NCI-H345 treated with DMSO at 0.1 percent for 48 hours (cell line): ENCODE data around the gene OAS1.
"Not testable (repeated sequence)": the region's sequence is repeated elsewhere in the genome, so short reads cannot be mapped to it uniquely, and the experiment has no call there.

Experiments used
- DNase-seq: peaks from one replicate; lab custom pipeline; 2025; ENCODE audit not compliant: unreplicated experiment; lab: John Stamatoyannopoulos, UW

The OAS1 gene

GRCh38 chr12:112936927-112937326, 30.2 kb downstream of the OAS1 start:
- no peak for DNase-seq

GRCh38 chr12:112937741-112938719, 31.3 kb downstream of the OAS1 start, which contains the start of gene OAS3:
TSS of gene OAS3 (plus strand) at chr12:112938474. CDS start at chr12:112938531, 57 bp downstream.
- DNase-seq, result no peak

GRCh38 chr12:112938751-112939150, 32.0 kb downstream of the OAS1 start:
- DNase-seq, result no peak

- DNase-seq, result no peak
Observed at GRCh38 chr12:112939761-112940381, 33.1 kb downstream of the OAS1 start.

GRCh38 chr12:112941528-112942335, 35.0 kb downstream of the OAS1 start:
- DNase-seq, result no peak

GRCh38 chr12:112942572-112942971, 35.8 kb downstream of the OAS1 start:
- no peak for DNase-seq

GRCh38 chr12:112944024-112944690, 37.4 kb downstream of the OAS1 start:
- DNase-seq, result no peak

GRCh38 chr12:112945515-112945914, 38.8 kb downstream of the OAS1 start:
- no peak for DNase-seq

GRCh38 chr12:112946236-112947000, 39.7 kb downstream of the OAS1 start:
- DNase-seq, result no peak

GRCh38 chr12:112947314-112947713, 40.6 kb downstream of the OAS1 start:
- DNase-seq, result no peak

GRCh38 chr12:112947761-112948160, 41.0 kb downstream of the OAS1 start:
- DNase-seq, result no peak

- no peak for DNase-seq
Observed at GRCh38 chr12:112948806-112949205, 42.0 kb downstream of the OAS1 start.

GRCh38 chr12:112950701-112951100, 43.9 kb downstream of the OAS1 start:
- no peak for DNase-seq

GRCh38 chr12:112957125-112957524, 50.4 kb downstream of the OAS1 start:
- DNase-seq, result not testable (repeated sequence)

GRCh38 chr12:112961074-112961473, 54.3 kb downstream of the OAS1 start:
- no peak for DNase-seq

- no peak for DNase-seq
Observed at GRCh38 chr12:112961536-112961935, 54.8 kb downstream of the OAS1 start.

GRCh38 chr12:112962561-112962960, 55.8 kb downstream of the OAS1 start:
- DNase-seq, result no peak

GRCh38 chr12:112963227-112963861, 56.6 kb downstream of the OAS1 start:
- DNase-seq, result no peak

GRCh38 chr12:112964067-112964670, 57.4 kb downstream of the OAS1 start:
- no peak for DNase-seq
